ENCODE data around the gene SPATA2L.
"Not testable (repeated sequence)": the region's sequence is repeated elsewhere in the genome, so short reads cannot be mapped to it uniquely, and the experiment has no call there.

The SPATA2L gene

DNA sequence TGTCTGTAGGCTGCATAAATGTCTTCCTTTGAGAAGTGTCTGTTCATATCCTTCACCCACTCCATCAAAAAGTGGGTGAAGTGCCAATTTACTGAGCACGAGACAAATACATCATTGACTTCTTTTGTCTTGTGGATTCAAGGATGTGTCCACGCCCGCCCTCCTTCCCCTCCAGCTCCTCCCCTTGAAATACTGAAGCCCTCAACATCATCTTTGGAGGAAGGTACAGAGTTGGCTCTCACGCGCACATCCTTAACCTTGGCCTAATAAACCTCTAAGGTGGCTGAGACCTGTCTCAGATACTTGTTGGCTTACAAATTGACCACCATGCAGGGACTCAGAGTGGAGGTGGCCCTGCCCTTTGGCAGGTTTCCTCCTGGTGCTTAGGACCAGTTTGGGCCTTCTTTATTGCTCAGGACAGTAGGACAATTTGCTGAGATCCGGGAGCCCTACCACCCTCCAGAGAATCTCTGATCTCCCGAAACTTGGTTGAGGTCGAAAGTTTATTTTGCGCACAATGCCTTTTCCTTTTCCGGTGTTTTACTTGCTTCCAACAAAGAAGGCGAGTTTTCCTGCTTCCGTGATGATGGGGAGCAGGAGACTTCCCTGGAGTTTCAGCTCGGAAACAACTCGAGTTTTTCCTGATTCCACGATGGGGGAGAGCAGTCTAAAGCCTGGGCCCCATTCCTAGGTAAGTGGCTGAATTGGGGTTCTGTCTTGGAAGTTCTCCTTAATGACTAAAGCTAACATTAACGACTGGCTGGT, 29.1 kb downstream of the SPATA2L start:
- Histone ChIP-seq H3K4me1 (no peaks in the 10 kb centered on the region), H3K27me3 (ENCODE audit: low read depth) (no peaks in the 10 kb centered on the region), H3K9me3 (no peaks in the 10 kb centered on the region; the same call in 1 of the 2 replicates), H3K36me3 (replicated peaks) (no peaks in the 10 kb centered on the region), H3K4me3 (no peak overlapping the region)
- in situ Hi-C loops (cut with MboI; ENCODE audit: low sequenced_read_pairs), result no loop called here
- DNase-seq (ENCODE audit: low spot score in 2 of 2), result no peak

DNA sequence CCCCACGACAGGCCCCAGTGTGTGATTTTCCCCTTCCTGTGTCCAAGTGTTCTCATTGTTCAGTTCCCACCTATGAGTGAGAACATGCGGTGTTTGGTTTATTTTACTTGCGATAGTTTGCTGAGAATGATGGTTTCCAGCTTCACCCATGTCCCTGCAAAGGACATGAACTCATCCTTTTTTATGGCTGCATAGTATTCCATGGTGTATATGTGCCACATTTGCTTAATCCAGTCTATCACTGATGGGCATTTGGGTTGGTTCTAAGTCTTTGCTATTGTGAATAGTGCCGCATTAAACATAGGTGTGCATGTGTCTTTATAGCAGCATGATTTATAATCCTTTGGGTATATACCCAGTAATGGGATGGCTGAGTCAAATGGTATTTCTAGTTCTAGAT, 29.9 kb downstream of the SPATA2L start:
- DNase-seq (ENCODE audit: low spot score in 2 of 2); H3K27me3 ChIP-seq (ENCODE audit: low read depth); H3K4me1 ChIP-seq; H3K9me3 ChIP-seq; in situ Hi-C loops (cut with MboI; ENCODE audit: low sequenced_read_pairs); H3K36me3 ChIP-seq (replicated peaks); H3K4me3 ChIP-seq: not testable (repeated sequence)

GRCh38 chr16:89670496-89671431, 30.7 kb downstream of the SPATA2L start:
- Histone ChIP-seq H3K9me3 (no peaks in the 10 kb centered on the region), H3K4me1 (no peaks in the 10 kb centered on the region), H3K36me3 (replicated peaks) (no peaks in the 10 kb centered on the region), H3K27me3 (ENCODE audit: low read depth) (no peaks in the 10 kb centered on the region), H3K4me3 (no peak overlapping the region)
- no peak for DNase-seq (ENCODE audit: low spot score in 2 of 2)
- in situ Hi-C loops (cut with MboI; ENCODE audit: low sequenced_read_pairs), result no loop called here

GRCh38 chr16:89669755-89670154, 31.8 kb downstream of the SPATA2L start:
- Histone ChIP-seq H3K9me3 (no peaks in the 10 kb centered on the region), H3K4me1 (no peaks in the 10 kb centered on the region), H3K36me3 (replicated peaks) (no peaks in the 10 kb centered on the region), H3K27me3 (ENCODE audit: low read depth) (no peaks in the 10 kb centered on the region), H3K4me3 (no peak overlapping the region)
- DNase-seq (ENCODE audit: low spot score in 2 of 2), result no peak
- in situ Hi-C loops (cut with MboI; ENCODE audit: low sequenced_read_pairs), result no loop called here

DNA sequence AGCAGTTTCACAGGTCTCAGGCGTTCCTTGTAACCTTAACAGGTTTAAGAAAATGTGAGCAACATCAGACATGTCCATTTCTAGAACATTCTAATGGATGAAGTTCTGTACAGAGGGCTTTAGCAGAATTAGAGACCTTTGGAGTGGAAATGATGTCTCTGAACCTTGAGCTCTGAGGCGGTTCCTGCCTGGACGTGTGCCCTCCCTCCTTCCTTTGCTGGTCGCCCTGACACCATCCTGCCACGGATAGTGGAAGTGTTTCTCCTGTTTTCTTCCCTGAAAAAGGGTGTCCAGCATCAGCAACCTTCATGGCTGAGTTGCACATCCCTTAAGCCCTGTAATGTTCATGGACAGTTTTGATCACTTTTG, 32.7 kb downstream of the SPATA2L start:
- 0 out of 2 replicates have a peak, but pooled peaks cover 2% of the 10 kb centered on the region for H3K36me3 ChIP-seq (replicated peaks)
- H3K9me3 ChIP-seq, result no peaks in the 10 kb centered on the region
- no peak overlapping the region for H3K4me3 ChIP-seq
- in situ Hi-C loops (cut with MboI; ENCODE audit: low sequenced_read_pairs), result no loop called here
- no peaks in the 10 kb centered on the region for H3K27me3 ChIP-seq (ENCODE audit: low read depth)
- no peak for DNase-seq (ENCODE audit: low spot score in 2 of 2)
- H3K4me1 ChIP-seq, result no peaks in the 10 kb centered on the region

GRCh38 chr16:89667633-89668032, 33.9 kb downstream of the SPATA2L start:
- in situ Hi-C loops (cut with MboI; ENCODE audit: low sequenced_read_pairs), result no loop called here
- Histone ChIP-seq H3K4me1 (no peaks in the 10 kb centered on the region), H3K9me3 (no peaks in the 10 kb centered on the region), H3K36me3 (replicated peaks) (0 out of 2 replicates have a peak, but pooled peaks cover 7% of the 10 kb centered on the region), H3K4me3 (no peak overlapping the region), H3K27me3 (ENCODE audit: low read depth) (no peaks in the 10 kb centered on the region)
- no peak for DNase-seq (ENCODE audit: low spot score in 2 of 2)

DNA sequence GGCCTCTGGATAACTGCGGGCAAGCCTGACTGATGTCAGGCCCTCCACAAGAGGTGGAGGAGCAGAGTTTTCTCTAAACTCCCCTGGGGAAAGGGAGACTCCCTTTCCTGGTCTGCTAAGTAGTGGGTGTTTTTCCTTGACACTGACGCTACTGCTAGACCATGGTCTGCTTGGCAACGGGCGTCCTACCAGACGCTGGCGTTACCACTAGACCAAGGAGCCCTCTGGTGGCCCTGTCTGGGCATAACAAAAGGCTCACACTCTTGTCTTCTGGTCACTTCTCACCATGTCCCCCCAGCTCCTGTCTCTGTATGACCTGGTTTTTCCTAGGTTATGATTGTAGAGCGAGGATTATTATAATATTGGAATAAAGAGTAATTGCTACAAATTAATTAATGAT, 34.5 kb downstream of the SPATA2L start:
- in situ Hi-C loops (cut with MboI; ENCODE audit: low sequenced_read_pairs); H3K27me3 ChIP-seq (ENCODE audit: low read depth); H3K4me1 ChIP-seq; H3K36me3 ChIP-seq (replicated peaks); H3K9me3 ChIP-seq; H3K4me3 ChIP-seq: not testable (repeated sequence)
- DNase-seq (ENCODE audit: low spot score in 2 of 2), result peak; percentile 5 to 61

- in situ Hi-C loops (cut with MboI; ENCODE audit: low sequenced_read_pairs); DNase-seq (ENCODE audit: low spot score in 2 of 2); H3K4me1 ChIP-seq; H3K27me3 ChIP-seq (ENCODE audit: low read depth); H3K9me3 ChIP-seq; H3K4me3 ChIP-seq: not testable (repeated sequence)
- H3K36me3 ChIP-seq (replicated peaks), result peaks cover 22% of the 10 kb centered on the region; the same call in 1 of the 2 replicates
These were observed 37.3 kb downstream of the SPATA2L start for GRCh38 chr16:89664238-89664637.

DNA sequence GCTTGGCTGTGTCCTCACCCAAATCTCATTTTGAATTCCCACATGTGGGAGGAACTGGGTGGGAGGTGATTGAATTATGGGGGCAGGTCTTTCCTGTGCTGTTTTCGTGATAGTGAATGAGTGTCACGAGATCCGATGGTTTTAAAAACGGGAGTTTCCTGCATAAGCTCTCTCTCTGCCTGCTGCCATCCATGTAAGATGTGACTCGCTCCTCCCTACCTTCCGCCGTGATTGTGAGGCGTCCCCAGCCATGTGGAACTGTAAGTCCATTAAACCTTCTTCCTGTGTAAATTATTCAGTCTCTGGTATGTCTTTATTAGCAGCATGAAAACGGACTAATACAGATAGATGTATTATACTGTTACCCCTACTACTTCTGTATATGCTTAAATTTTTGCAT, 40.3 kb downstream of the SPATA2L start:
- peaks cover 10% of the 10 kb centered on the region for H3K4me1 ChIP-seq
- H3K36me3 ChIP-seq (replicated peaks), result peaks cover 22% of the 10 kb centered on the region; the same call in 1 of the 2 replicates
- in situ Hi-C loops (cut with MboI; ENCODE audit: low sequenced_read_pairs), result no loop called here
- H3K9me3 ChIP-seq, result no peaks in the 10 kb centered on the region
- H3K27me3 ChIP-seq (ENCODE audit: low read depth), result no peaks in the 10 kb centered on the region
- no peak for DNase-seq (ENCODE audit: low spot score in 2 of 2)
- no peak overlapping the region for H3K4me3 ChIP-seq

GRCh38 chr16:89660146-89660545, 41.4 kb downstream of the SPATA2L start:
- Histone ChIP-seq H3K9me3 (no peaks in the 10 kb centered on the region), H3K36me3 (replicated peaks) (peaks cover 22% of the 10 kb centered on the region; the same call in 1 of the 2 replicates), H3K4me3 (no peak overlapping the region), H3K27me3 (ENCODE audit: low read depth) (no peaks in the 10 kb centered on the region), H3K4me1 (peaks cover 10% of the 10 kb centered on the region)
- no peak for DNase-seq (ENCODE audit: low spot score in 2 of 2)
- in situ Hi-C loops (cut with MboI; ENCODE audit: low sequenced_read_pairs), result no loop called here

DNA sequence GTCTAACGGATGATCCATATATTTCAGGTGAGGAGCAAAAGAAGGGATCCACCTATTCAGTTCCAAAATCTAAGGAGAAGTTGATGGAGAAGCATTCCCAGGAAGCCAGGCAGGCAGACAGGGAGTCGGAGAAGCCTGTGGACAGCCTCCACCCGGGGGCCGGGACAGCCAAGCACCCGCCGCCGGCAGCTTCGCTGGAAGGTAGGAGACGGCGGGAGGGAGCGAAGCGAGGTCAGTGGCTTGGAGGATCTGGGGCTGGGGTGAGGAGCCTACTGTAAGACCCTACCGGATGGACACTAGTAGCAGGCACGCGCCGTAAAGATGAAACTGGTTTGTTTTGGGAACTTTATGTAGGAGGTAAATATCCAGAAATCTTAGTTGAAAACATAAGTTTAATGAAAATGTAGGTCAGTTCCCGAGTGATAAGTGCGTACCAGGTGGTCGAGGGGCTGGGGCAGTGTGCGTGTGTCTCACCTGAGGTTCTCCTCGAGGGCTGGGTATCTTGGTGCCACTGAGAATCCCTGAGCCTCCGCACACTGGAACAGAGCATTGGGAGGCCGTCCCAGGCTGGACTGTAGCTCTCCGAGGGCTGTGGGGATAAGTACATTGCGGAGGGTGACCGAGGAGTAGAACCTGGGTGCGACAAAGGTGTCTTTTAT, 43.2 kb downstream of the SPATA2L start:
- H3K27me3 ChIP-seq (ENCODE audit: low read depth), result no peaks in the 10 kb centered on the region
- peak overlapping the region; percentile 99 for H3K4me3 ChIP-seq
- H3K9me3 ChIP-seq, result no peaks in the 10 kb centered on the region
- DNase-seq (ENCODE audit: low spot score in 2 of 2), result peak in 1 of 2 experiments; percentile 47
- peaks cover 10% of the 10 kb centered on the region for H3K4me1 ChIP-seq
- in situ Hi-C loops (cut with MboI; ENCODE audit: low sequenced_read_pairs), result no loop called here
- H3K36me3 ChIP-seq (replicated peaks), result peaks cover 15% of the 10 kb centered on the region

DNA sequence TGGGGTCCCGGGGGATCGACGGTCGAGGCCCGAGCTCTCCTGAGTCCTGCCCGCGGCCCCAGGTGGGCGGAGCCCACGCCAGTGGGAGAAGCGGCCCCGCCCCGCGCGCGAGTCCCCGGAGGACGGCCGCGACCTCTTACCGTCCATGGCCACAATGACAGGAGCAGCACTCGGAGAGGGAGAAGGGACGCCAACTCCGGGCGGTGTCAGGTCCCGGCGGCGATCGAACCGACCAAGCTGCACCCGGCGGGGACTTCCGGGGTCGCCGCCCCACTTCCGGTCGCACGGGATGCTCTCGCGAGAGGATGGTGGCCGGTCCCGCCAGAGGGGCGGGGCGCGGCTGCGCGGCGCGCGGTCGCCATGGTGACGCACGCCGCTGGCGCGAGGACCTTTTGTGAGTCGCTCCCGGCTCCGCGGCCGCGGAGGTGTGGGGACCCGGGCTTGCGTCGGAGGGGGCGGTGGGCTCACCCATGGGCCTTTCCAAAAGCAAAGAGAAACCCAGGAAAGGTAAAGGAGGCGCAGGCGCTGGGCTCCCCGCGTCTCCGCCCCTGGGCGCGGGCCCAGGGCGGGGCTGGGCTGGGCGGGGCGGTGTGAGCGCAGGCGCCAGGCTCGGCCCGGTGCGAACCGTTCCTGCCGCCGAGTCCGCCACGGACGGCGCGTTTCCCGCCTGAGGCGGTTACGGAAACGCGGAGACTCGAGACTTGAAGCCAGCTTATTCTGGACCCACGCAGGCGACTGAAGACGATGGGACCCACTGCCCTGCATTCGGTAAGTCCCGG, 43.9 kb downstream of the SPATA2L start, which contains the start of the genes CHMP1A and SPATA33:
Gene CHMP1A, minus strand, starts transcription at position 267 of the 779 bp plus-strand sequence. Its CDS starts 120 bp downstream, at position 147.
Gene SPATA33, plus strand, starts transcription at position 395 of the 779 bp plus-strand sequence. Its CDS starts 76 bp downstream, at position 471.
- in situ Hi-C loops (cut with MboI; ENCODE audit: low sequenced_read_pairs), result no loop called here
- no peaks in the 10 kb centered on the region for H3K27me3 ChIP-seq (ENCODE audit: low read depth)
- H3K4me3 ChIP-seq, result peak within 1 kb of the TSS; percentile 99
- peak; percentile 79 to 94 for DNase-seq (ENCODE audit: low spot score in 2 of 2)
- no peaks in the 10 kb centered on the region for H3K9me3 ChIP-seq
- peaks cover 10% of the 10 kb centered on the region for H3K4me1 ChIP-seq
- peaks cover 14% of the 10 kb centered on the region for H3K36me3 ChIP-seq (replicated peaks)

Measured in HAP-1 (cell line).